Colonic mucosa (tissue), 4 donors: ENCODE measurements around the gene IFIT2. TPM values are rescaled to one million over a fixed set of nuclear protein-coding genes. Genes with fewer than 3 reads are reported as not detected.

Experiments used
- DNase-seq: peaks from one replicate; pipeline ENCODE4 v3.0.0-alpha.2; 2020
- H3K27ac ChIP-seq: fragments of 200-600 bp; one replicate; pipeline ENCODE4 v1.8.0; 2021
- H3K27me3 ChIP-seq: fragments of 200-600 bp; one replicate; pipeline ENCODE4 v1.8.0; 2021
- H3K36me3 ChIP-seq: fragments of 200-600 bp; one replicate; pipeline ENCODE4 v1.8.0; 2021
- H3K4me1 ChIP-seq: fragments of 200-600 bp; one replicate; pipeline ENCODE4 v1.8.0; 2021; ENCODE audit warnings: mild to moderate bottlenecking
- H3K4me3 ChIP-seq: fragments of 200-600 bp; one replicate; pipeline ENCODE4 v1.8.0; 2021
- H3K9ac ChIP-seq, 2 donors: one replicate each; pipeline ENCODE4 v1.7.0; 2013; ENCODE audit warnings: control low read depth in 2 of 2, low read depth in 2 of 2, low read length in 2 of 2
- H3K9me3 ChIP-seq: fragments of 200-600 bp; one replicate; pipeline ENCODE4 v1.8.0; 2021
- CTCF ChIP-seq: fragments of 200-600 bp; IDR thresholded peaks from one replicate; pipeline ENCODE4 v1.8.0; 2022; ENCODE audit warnings: antibody characterized with exemption, mild to moderate bottlenecking
- intact Hi-C: fragments of 100-400 bp; cut with DNase I; formaldehyde crosslinking; loops from one replicate; pipeline ENCODE4 v1.14.1; 2022
- total RNA-seq, 2 donors: library from RNA; stranded (reverse); fragmentation: NEBNext Ultra II Directional in 1 of 2; extraction: Animal tissue kit (Norgen Biotek cat#: 25700) in 1 of 2; gene quantifications; one replicate each; pipeline ENCODE4 v1.2.1, GENCODE V29; 2021
- donor health status: healthy.
- donor health status: DM: no; HTN: no; CAD: no.
- donor health status: DM: no; HTN: no; CAD: no.

The IFIT2 gene
- total RNA-seq, 2 donors from 2014 or later, result 4.8 to 7.5 TPM

- H3K36me3 ChIP-seq, result no peaks in the 10 kb centered on the region
- H3K9me3 ChIP-seq, result no peaks in the 10 kb centered on the region
- no peak for TF ChIP-seq CTCF
- DNase-seq, result no peak
- H3K27ac ChIP-seq, result no peak overlapping the region
- H3K27me3 ChIP-seq, result no peaks in the 10 kb centered on the region
- no peaks in the 10 kb centered on the region for H3K4me1 ChIP-seq
- H3K9ac ChIP-seq, result no peak overlapping the region
- H3K4me3 ChIP-seq, result no peak overlapping the region
- intact Hi-C loops, result no loop called here
Observed at GRCh38 chr10:89263531-89263930, 38.3 kb upstream of the IFIT2 start.

- no peaks in the 10 kb centered on the region for H3K9me3 ChIP-seq
- no peak for DNase-seq
- H3K4me3 ChIP-seq, result no peak overlapping the region
- no peak overlapping the region for H3K9ac ChIP-seq
- intact Hi-C loops, result no loop called here
- no peak for TF ChIP-seq CTCF
- no peaks in the 10 kb centered on the region for H3K27me3 ChIP-seq
- H3K36me3 ChIP-seq, result no peaks in the 10 kb centered on the region
- H3K4me1 ChIP-seq, result no peaks in the 10 kb centered on the region
- no peak overlapping the region for H3K27ac ChIP-seq
Observed at GRCh38 chr10:89266721-89267453, 35.0 kb upstream of the IFIT2 start.

DNA sequence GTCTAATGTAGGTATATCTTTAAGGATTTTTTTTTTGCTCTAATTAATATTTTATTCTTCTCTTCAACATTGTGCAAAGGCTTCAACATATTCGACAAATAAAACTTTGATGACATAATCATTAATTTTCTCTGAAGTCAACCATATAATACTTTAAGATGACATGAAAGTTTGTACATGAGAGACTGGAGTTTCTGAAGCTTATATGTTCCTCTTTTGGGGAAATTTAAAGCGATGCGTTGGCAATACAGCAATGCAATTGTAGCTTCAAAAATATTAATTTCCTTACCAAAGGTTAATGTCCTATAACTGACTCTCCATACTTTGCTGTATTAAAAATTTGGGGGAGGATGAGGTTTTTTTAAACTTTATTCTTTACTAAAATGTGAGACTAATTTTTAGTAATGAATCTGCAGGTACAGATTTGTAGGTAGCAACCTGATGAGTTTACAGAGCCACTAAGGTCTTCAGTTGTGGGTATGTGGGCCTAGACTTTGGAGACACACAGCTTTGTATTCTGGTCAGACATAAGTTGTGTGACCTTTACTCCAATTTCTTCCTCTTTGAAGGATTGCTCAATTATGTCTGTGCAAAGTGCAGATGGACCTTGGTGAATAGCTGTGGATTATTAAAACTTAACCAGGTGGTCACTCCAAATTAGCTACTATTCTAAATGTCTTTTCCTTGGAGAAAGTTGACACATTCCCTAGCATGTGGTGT is 32.3 kb upstream of the IFIT2 start:
- no peaks in the 10 kb centered on the region for H3K27me3 ChIP-seq
- intact Hi-C loops, result no loop called here
- no peak overlapping the region for H3K27ac ChIP-seq
- DNase-seq, result no peak
- H3K4me3 ChIP-seq, result no peak overlapping the region
- no peaks in the 10 kb centered on the region for H3K36me3 ChIP-seq
- no peak for TF ChIP-seq CTCF
- H3K9me3 ChIP-seq, result no peaks in the 10 kb centered on the region
- H3K4me1 ChIP-seq, result no peaks in the 10 kb centered on the region
- H3K9ac ChIP-seq, result no peak overlapping the region

GRCh38 chr10:89270153-89270483 is 31.7 kb upstream of the IFIT2 start:
- no peak for DNase-seq

DNA sequence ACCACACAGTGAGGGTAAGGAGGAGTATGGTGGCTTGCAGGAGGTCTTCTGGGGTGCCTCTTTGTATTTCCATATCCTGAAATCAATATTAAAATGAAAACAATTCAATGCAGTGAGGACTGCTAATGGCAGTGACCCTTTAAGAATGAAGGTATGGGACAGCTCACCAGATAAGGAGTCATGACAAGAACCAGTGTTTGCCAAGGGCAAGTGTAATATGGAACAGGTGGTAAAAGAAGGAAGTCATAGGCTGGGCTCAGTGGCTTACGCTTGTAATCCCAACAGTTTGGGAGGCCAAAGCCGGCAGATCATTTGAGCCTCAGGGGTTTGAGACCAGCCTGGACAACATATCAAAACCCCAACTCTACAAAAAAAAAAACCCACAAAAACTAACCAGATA is 30.3 kb upstream of the IFIT2 start:
- Histone ChIP-seq H3K27ac (no peak overlapping the region), H3K4me3 (no peak overlapping the region), H3K9ac (no peak overlapping the region), H3K9me3 (no peaks in the 10 kb centered on the region), H3K27me3 (no peaks in the 10 kb centered on the region), H3K36me3 (no peaks in the 10 kb centered on the region), H3K4me1 (no peaks in the 10 kb centered on the region)
- no peak for DNase-seq
- no peak for TF ChIP-seq CTCF
- intact Hi-C loops, result no loop called here

More at GRCh38 chr10:89270153-89270483, 31.7 kb upstream of the IFIT2 start:
- Histone ChIP-seq H3K4me3 (no peak overlapping the region), H3K9ac (no peak overlapping the region), H3K27me3 (no peaks in the 10 kb centered on the region), H3K4me1 (no peaks in the 10 kb centered on the region), H3K36me3 (no peaks in the 10 kb centered on the region), H3K9me3 (no peaks in the 10 kb centered on the region), H3K27ac (no peak overlapping the region)
- intact Hi-C loops, result no loop called here
- TF ChIP-seq CTCF, result no peak
